Measurements from ENCODE around the gene TRAK1.

DNA sequence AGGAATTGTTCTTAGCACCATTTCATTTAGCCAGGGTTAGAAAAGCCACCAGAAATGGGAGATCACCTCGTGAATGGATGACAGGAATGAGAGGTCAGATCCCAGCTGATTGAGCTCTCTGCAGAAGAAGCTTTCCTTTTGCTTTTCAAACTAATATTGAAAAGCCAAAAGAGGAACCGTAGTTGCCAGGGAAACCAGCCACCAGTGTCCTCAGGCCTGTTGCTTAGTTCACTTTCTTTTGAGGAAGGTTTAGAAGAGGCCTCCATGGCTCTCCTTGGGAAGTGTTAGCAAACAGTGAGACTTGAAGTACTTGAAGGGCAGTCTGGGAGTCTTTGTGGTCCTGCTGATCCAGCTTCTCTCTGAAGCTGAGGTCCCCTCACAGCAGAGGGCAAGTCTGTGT lies 182.2 kb downstream of the TRAK1 start:
- no peak for TF ChIP-seq POLR2AphosphoS5 (IDR thresholded peaks at IDR 0.05)
- TF ChIP-seq, protein P1, sequence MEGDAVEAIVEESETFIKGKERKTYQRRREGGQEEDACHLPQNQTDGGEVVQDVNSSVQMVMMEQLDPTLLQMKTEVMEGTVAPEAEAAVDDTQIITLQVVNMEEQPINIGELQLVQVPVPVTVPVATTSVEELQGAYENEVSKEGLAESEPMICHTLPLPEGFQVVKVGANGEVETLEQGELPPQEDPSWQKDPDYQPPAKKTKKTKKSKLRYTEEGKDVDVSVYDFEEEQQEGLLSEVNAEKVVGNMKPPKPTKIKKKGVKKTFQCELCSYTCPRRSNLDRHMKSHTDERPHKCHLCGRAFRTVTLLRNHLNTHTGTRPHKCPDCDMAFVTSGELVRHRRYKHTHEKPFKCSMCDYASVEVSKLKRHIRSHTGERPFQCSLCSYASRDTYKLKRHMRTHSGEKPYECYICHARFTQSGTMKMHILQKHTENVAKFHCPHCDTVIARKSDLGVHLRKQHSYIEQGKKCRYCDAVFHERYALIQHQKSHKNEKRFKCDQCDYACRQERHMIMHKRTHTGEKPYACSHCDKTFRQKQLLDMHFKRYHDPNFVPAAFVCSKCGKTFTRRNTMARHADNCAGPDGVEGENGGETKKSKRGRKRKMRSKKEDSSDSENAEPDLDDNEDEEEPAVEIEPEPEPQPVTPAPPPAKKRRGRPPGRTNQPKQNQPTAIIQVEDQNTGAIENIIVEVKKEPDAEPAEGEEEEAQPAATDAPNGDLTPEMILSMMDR (IDR thresholded peaks at IDR 0.05) = no peak
